T-helper 1 cell treated with Interleukin-12 subunit alpha and Interleukin-12 subunit beta and Interleukin-4 antibody, amounts not matched to agents 30 μg/mL and 1 μg/mL, for 36 hours (primary cell): ENCODE measurements around the gene MRPS17.

Source experiments
- H3K27ac Mint-ChIP-seq: one replicate; pipeline ENCODE4 v1.8.0; 2021; ENCODE audit warnings: mild to moderate bottlenecking, mixed read lengths
- H3K27me3 Mint-ChIP-seq: one replicate; pipeline ENCODE4 v1.8.0; 2021; ENCODE audit warnings: low read depth, mixed read lengths
- H3K36me3 Mint-ChIP-seq: one replicate; pipeline ENCODE4 v1.8.0; 2021; ENCODE audit warnings: low read depth, mixed read lengths
- H3K4me1 Mint-ChIP-seq: one replicate; pipeline ENCODE4 v1.8.0; 2021; ENCODE audit warnings: low read depth, mixed read lengths
- H3K4me3 Mint-ChIP-seq: one replicate; pipeline ENCODE4 v1.8.0; 2021; ENCODE audit warnings: mild to moderate bottlenecking, moderate library complexity, mixed read lengths
- H3K9me3 Mint-ChIP-seq: one replicate; pipeline ENCODE4 v1.8.0; 2021; ENCODE audit warnings: mixed read lengths

MRPS17 gene

GRCh38 chr7:55964261-55965099 lies 12.8 kb downstream of the MRPS17 start, which contains the start of gene NIPSNAP2:
Gene NIPSNAP2 (plus strand): TSS chr7:55964585. CDS start chr7:55964610, 25 bp downstream.
- Mint-ChIP-seq H3K9me3 (no peaks in the 10 kb centered on the region), H3K27me3 (no peaks in the 10 kb centered on the region), H3K27ac (peak within 1 kb of the TSS; percentile 85), H3K36me3 (peaks cover 5% of the 10 kb centered on the region), H3K4me3 (peak within 1 kb of the TSS; percentile 86), H3K4me1 (peaks cover 25% of the 10 kb centered on the region)

- Mint-ChIP-seq H3K36me3 (peaks cover 7% of the 10 kb centered on the region), H3K27ac (peak overlapping the region; percentile 85), H3K4me3 (peak overlapping the region; percentile 86), H3K4me1 (peaks cover 27% of the 10 kb centered on the region), H3K27me3 (no peaks in the 10 kb centered on the region), H3K9me3 (no peaks in the 10 kb centered on the region)
These were observed 13.4 kb downstream of the MRPS17 start for GRCh38 chr7:55965100-55965470.

- Mint-ChIP-seq H3K27me3 (no peaks in the 10 kb centered on the region), H3K27ac (peak overlapping the region; percentile 20), H3K9me3 (no peaks in the 10 kb centered on the region), H3K4me3 (no peak overlapping the region), H3K36me3 (peaks cover 11% of the 10 kb centered on the region), H3K4me1 (peaks cover 30% of the 10 kb centered on the region)
These were observed 14.2 kb downstream of the MRPS17 start for GRCh38 chr7:55965805-55966421.

DNA sequence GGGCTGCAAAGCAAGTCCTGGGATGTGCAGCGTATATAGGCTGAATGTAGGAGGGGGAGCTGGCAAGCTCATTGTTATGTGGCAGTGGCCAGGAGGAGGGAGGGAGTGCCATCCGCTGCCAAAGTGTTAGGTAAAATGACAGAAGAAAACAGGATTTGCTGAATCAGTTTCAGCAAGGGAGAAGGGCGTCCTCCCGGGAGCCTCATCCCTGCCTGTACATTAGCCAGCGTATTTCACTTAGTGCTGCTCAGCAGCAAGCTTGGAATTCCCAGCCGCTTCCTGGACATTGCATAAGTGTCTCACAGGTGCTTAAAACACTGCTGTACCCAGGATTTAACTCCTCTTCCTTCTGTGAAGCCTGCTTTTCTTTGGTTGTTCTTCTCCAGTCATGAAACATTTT lies 15.2 kb downstream of the MRPS17 start:
- H3K9me3 Mint-ChIP-seq: no peaks in the 10 kb centered on the region

DNA sequence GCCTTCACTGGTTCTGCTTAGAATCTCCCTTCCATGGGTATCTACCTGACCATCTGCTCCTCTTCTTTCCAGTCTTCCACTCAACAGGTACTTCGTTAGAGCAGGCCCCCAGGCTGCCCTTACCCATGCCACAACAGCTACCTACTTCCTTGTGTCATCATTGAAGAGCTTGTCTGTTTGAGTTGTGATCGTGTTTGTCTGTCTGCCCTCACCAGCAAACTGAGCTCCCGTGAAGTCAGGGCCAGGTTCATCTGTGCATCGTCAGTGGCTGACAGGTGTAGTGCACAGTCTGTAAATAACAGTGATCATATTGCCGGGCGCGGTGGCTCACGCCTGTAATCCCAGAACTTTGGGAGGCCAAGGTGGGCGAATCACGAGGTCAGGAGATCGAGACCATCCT lies 17.7 kb downstream of the MRPS17 start:
- Mint-ChIP-seq H3K4me1 (peaks cover 16% of the 10 kb centered on the region), H3K9me3 (no peaks in the 10 kb centered on the region)

More for the DNA sequence above, 15.2 kb downstream of the MRPS17 start:
- Mint-ChIP-seq H3K36me3 (peaks cover 11% of the 10 kb centered on the region), H3K27me3 (no peaks in the 10 kb centered on the region), H3K4me1 (peaks cover 30% of the 10 kb centered on the region), H3K4me3 (peak overlapping the region; percentile 11), H3K27ac (no peak overlapping the region)

DNA sequence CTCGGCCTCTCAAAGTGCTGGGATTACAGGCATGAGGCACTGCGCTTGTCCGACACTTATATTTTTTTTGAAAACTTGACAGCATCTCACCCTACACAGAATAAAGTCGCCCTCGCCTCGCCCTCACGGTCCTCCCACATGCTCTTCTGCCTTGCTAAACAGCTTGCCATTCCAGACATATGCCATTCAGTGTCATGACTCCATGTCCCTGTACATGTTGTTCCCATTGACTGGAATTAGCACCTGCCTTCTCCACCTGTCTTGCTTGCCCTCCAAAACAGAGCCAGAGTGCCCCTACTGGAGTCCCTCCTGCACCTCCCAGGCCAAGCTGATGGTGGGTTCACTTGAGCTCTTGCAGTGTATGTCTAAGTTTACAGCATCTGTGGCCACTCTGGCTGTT lies 18.9 kb downstream of the MRPS17 start:
- peaks cover 11% of the 10 kb centered on the region for H3K36me3 Mint-ChIP-seq
- no peak overlapping the region for H3K4me3 Mint-ChIP-seq
- no peaks in the 10 kb centered on the region for H3K9me3 Mint-ChIP-seq
- no peak overlapping the region for H3K27ac Mint-ChIP-seq
- peaks cover 17% of the 10 kb centered on the region for H3K4me1 Mint-ChIP-seq
- H3K27me3 Mint-ChIP-seq: no peaks in the 10 kb centered on the region

More for the DNA sequence above, 17.7 kb downstream of the MRPS17 start:
- peaks cover 11% of the 10 kb centered on the region for H3K36me3 Mint-ChIP-seq
- no peak overlapping the region for H3K4me3 Mint-ChIP-seq
- no peak overlapping the region for H3K27ac Mint-ChIP-seq
- no peaks in the 10 kb centered on the region for H3K27me3 Mint-ChIP-seq

DNA sequence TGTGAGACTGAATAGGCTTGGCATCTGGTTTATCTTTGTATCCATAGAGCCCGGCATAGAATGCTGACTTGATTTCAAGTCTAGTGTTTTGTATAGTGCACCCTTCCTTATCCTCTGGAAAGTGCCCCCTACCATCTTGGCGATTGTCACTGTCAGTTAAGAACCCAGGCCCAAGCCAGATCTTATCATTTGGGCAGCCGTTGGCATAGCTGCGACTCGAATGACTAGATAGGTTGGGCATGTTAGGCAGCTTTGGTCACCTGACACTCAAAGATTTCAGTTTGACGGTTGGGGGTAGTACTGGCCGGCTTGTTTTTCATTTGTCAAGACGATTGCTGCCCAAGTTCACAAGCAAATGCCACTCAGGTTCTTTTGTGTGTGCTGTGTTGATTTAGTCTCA lies 19.3 kb downstream of the MRPS17 start:
- Mint-ChIP-seq H3K9me3 (no peaks in the 10 kb centered on the region), H3K4me1 (peaks cover 16% of the 10 kb centered on the region), H3K27me3 (no peaks in the 10 kb centered on the region), H3K36me3 (peaks cover 11% of the 10 kb centered on the region), H3K4me3 (no peak overlapping the region), H3K27ac (no peak overlapping the region)

DNA sequence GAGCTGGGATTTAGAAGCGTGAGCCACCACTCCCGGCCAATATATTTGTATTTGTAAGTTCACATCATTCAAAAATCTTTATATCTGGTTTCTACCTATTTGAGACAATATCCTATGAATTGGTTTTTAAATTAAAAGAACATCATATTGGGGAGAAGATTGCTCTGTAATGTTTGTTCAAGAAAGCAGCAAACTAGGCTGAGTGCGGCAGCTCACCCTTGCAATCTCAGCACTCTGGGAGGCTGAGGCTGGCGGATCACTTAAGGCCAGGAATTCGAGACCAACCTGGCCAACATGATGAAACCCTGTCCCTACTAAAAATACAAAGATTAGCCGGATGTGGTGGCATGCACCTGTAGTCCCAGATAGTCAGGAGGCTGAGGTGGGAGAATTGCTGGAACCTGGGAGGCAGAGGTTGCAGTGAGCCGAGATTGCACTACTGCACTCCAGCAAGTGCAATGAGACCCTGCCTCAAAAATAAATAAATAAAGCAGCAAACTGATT lies 22.1 kb downstream of the MRPS17 start:
- no peaks in the 10 kb centered on the region for H3K27me3 Mint-ChIP-seq
- H3K36me3 Mint-ChIP-seq: peaks cover 14% of the 10 kb centered on the region
- H3K27ac Mint-ChIP-seq: no peak overlapping the region
- H3K4me1 Mint-ChIP-seq: peaks cover 13% of the 10 kb centered on the region
- no peaks in the 10 kb centered on the region for H3K9me3 Mint-ChIP-seq
- no peak overlapping the region for H3K4me3 Mint-ChIP-seq

GRCh38 chr7:55975988-55976633 lies 24.4 kb downstream of the MRPS17 start:
- Mint-ChIP-seq H3K4me3 (no peak overlapping the region), H3K4me1 (peaks cover 2% of the 10 kb centered on the region), H3K9me3 (no peaks in the 10 kb centered on the region), H3K27ac (no peak overlapping the region), H3K27me3 (no peaks in the 10 kb centered on the region), H3K36me3 (peaks cover 23% of the 10 kb centered on the region)

GRCh38 chr7:55977831-55978230 lies 26.2 kb downstream of the MRPS17 start:
- no peaks in the 10 kb centered on the region for H3K27me3 Mint-ChIP-seq
- no peak overlapping the region for H3K27ac Mint-ChIP-seq
- H3K4me3 Mint-ChIP-seq: no peak overlapping the region
- no peaks in the 10 kb centered on the region for H3K9me3 Mint-ChIP-seq
- H3K4me1 Mint-ChIP-seq: peaks cover 2% of the 10 kb centered on the region
- peaks cover 25% of the 10 kb centered on the region for H3K36me3 Mint-ChIP-seq

DNA sequence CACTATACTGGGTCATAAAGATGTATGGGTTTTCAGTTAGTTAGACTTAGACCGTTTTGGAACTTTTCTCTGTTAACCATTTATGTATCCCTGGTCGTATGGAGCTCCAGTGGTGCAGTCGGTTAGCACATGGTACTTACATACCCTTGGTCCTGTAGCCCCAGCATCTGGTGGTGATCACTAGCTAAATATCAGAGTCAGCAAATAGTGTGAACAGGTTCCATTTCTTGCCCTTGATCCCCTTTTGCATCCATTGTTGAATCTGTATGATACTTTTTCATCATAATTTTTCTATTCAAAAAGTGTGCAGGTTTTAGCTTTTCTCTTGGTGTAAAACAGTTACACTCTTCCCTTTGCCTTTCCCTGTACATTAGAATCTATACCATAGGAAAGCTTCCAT lies 28.6 kb downstream of the MRPS17 start:
- Mint-ChIP-seq H3K4me1 (peaks cover 2% of the 10 kb centered on the region), H3K27me3 (no peaks in the 10 kb centered on the region), H3K9me3 (no peaks in the 10 kb centered on the region), H3K36me3 (peaks cover 32% of the 10 kb centered on the region), H3K27ac (no peak overlapping the region), H3K4me3 (no peak overlapping the region)

GRCh38 chr7:55983537-55983936 lies 31.9 kb downstream of the MRPS17 start:
- Mint-ChIP-seq H3K9me3 (no peaks in the 10 kb centered on the region), H3K36me3 (peaks cover 33% of the 10 kb centered on the region), H3K27me3 (no peaks in the 10 kb centered on the region), H3K27ac (no peak overlapping the region), H3K4me3 (no peak overlapping the region), H3K4me1 (no peaks in the 10 kb centered on the region)

DNA sequence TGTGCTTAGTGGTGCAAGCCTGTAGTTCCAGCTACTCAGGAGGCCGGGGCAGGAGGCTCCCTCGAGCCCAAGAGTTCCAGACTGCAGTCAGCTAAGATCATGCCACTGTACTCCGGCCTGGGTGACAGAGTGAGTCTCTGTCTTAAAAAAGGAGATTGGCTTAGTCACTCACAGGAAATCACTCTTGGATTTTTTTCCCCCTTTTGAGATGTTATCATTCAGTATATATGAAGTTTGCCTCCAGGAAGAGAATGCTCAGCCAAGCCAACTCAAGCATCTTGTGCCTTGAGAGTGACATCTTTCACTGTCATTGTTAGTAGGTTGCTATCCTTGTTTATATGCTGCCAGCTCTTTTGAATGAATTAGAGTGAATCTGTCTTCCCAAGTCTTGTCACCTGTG lies 40.7 kb downstream of the MRPS17 start:
- Mint-ChIP-seq H3K9me3 (no peaks in the 10 kb centered on the region), H3K27ac (peak overlapping the region; percentile 49), H3K27me3 (no peaks in the 10 kb centered on the region), H3K4me3 (no peak overlapping the region), H3K36me3 (peaks cover 25% of the 10 kb centered on the region), H3K4me1 (peaks cover 3% of the 10 kb centered on the region)

GRCh38 chr7:55996856-55997500 lies 45.3 kb downstream of the MRPS17 start:
- Mint-ChIP-seq H3K9me3 (no peaks in the 10 kb centered on the region), H3K27me3 (no peaks in the 10 kb centered on the region), H3K36me3 (peaks cover 30% of the 10 kb centered on the region), H3K4me3 (no peak overlapping the region), H3K27ac (no peak overlapping the region), H3K4me1 (peaks cover 12% of the 10 kb centered on the region)
